ENCODE measurements around the gene NAXD.

NAXD gene

DNA sequence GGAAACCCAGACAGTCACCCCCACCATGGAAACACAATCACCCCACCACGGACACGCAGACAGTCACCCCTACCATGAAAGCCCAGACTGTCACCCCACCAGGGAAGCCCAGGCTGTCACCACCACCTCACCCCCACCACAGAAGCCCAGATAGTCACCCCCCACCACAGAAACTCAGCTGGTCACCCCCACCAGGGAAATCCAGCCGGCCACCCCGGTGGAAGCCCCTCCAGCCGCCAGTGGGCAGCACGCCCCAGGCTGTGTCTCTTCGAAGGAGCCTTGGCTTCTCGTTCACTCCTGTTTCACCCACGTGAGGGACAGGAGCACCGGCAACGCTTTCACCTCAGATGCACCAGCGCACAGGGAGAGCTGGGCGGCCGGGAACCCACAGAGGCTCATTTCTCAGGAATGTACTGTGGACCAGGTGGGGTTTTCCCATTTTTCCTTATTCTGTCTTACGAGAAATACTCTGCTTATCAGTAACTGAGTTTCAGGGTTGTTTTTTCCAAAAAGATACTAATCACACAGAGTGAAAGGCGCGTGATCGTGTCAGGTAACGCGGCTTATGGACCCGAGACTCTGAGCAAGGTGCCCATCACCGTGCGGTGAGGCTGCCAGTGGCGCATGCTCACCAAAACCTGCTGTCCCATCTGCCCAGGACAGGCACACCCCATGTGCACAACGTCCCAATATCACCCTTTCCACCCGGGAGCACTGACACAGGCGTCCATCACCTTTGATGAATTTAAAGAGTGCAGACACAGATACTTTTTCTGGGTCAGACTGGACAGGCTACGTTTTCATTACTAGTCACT is 62.6 kb downstream of the NAXD start:
- TF ChIP-seq ISL1 (CRISPR knock-in tag; IDR thresholded peaks at IDR 0.05) (no peak), ZNF8 (CRISPR knock-in tag; IDR thresholded peaks at IDR 0.05) (no peak), ZC3H10 (CRISPR knock-in tag; IDR thresholded peaks at IDR 0.05) (no peak), ZNF565 (CRISPR knock-in tag; conservative IDR thresholded peaks at IDR 0.05; ENCODE audit: low read depth) (no peak), ESRRG (CRISPR knock-in tag; IDR thresholded peaks at IDR 0.05) (no peak), CSDC2 (CRISPR knock-in tag; IDR thresholded peaks at IDR 0.05) (no peak), TCF4 (CRISPR knock-in tag; IDR thresholded peaks at IDR 0.05; ENCODE audit: borderline replicate concordance) (no peak), RARB (CRISPR knock-in tag; IDR thresholded peaks at IDR 0.05) (no peak), TSHZ2 (CRISPR knock-in tag; IDR thresholded peaks at IDR 0.05) (no peak), PATZ1 (CRISPR knock-in tag; IDR thresholded peaks at IDR 0.05; ENCODE audit: borderline replicate concordance) (no peak), TOX (CRISPR knock-in tag; IDR thresholded peaks at IDR 0.05; ENCODE audit: borderline replicate concordance) (no peak), CREB5 (CRISPR knock-in tag; IDR thresholded peaks at IDR 0.05; ENCODE audit: low read depth) (no peak), ZFP3 (CRISPR knock-in tag; IDR thresholded peaks at IDR 0.05) (no peak), ZNF70 (CRISPR knock-in tag; IDR thresholded peaks at IDR 0.05) (no peak), GLIS3 (CRISPR knock-in tag; IDR thresholded peaks at IDR 0.05) (no peak), ZFP30 (CRISPR knock-in tag; IDR thresholded peaks at IDR 0.05) (no peak), PPARA (CRISPR knock-in tag; IDR thresholded peaks at IDR 0.05; ENCODE audit: borderline replicate concordance) (no peak), OSR1 (CRISPR knock-in tag; IDR thresholded peaks at IDR 0.05) (no peak), CSRNP3 (CRISPR knock-in tag; IDR thresholded peaks at IDR 0.05) (no peak)
- no peak for ATAC-seq

GRCh38 chr13:110680852-110681251 is 65.5 kb downstream of the NAXD start:
- peak; percentile 71 for ATAC-seq

More at GRCh38 chr13:110680852-110681251, 65.5 kb downstream of the NAXD start:
- no peak for TF ChIP-seq SNAI2 (CRISPR knock-in tag; IDR thresholded peaks at IDR 0.05)
- TF ChIP-seq ZFP30 (CRISPR knock-in tag; IDR thresholded peaks at IDR 0.05) = no peak
- TF ChIP-seq OSR1 (CRISPR knock-in tag; IDR thresholded peaks at IDR 0.05) = no peak
- TF ChIP-seq PATZ1 (CRISPR knock-in tag; IDR thresholded peaks at IDR 0.05; ENCODE audit: borderline replicate concordance) = no peak
- no peak for TF ChIP-seq ZFP3 (CRISPR knock-in tag; IDR thresholded peaks at IDR 0.05)
- TF ChIP-seq ZNF70 (CRISPR knock-in tag; IDR thresholded peaks at IDR 0.05) = no peak
- TF ChIP-seq BACH2 (CRISPR knock-in tag; IDR thresholded peaks at IDR 0.05; ENCODE audit: borderline replicate concordance) = no peak
- no peak for TF ChIP-seq TOX (CRISPR knock-in tag; IDR thresholded peaks at IDR 0.05; ENCODE audit: borderline replicate concordance)

Data from SK-N-SH treated with all-trans-retinoic acid at 6 μM for 48 hours (cell line).